ENCODE measurements around the gene PCSK2.

PCSK2 gene

DNA sequence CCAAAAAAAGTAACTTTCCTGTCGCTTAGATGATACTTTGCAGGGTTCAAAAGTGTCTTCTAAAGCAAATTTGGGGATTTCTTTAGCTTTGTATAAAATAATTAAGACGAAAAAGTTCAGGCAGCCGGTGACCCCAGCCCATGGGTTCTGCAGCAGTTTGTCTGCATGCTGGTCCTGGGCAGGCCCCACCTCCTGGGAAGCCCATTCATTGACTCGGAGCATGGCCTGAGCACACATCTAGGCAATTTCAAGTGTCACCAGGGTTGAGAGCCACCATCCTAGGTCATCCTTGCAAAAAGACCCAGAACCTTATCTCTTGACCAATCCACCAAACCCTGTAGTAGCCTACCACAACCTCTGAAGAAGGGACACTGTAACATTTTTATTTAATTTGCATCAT is 283.7 kb downstream of the PCSK2 start:
- no peak for DNase-seq

DNA sequence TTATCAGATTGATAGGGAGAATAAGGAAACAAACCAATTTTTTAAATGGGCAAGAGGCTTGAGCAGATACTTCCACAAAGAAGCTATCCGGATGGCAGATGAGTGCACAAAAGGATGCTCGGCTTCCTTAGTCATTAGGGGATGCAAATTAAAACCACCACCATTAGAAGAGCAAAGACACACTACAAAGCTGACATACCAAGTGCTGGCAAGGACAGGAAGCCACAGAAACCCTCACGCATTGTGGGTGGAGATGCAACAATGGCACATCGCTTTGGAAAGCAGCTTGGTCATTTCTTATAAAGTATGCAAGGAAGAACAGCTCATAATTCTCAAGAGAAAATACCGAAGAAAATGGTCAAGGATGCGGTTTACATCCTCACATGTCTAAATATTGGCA is 284.6 kb downstream of the PCSK2 start:
- no peak for DNase-seq

DNA sequence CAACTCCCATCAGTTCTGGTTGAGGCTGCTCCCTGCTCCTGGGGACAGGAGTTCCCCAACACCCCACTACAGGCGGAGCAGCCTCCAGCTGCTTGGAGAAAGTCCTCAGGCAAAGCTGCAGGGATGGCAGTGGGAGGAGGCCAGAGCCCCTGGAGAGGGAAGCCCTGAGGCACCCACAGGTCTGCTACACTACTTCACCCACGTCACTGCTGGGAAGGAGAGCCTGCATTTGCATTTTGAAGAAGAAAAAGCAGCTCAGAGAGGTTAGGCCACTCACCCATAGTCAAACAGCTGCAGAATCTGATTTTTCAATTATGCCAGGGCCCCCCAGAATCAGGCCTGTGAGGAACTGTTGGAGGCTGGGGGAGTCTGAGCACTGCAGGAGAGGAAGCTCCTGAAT is 287.1 kb downstream of the PCSK2 start:
- no peak for DNase-seq

DNA sequence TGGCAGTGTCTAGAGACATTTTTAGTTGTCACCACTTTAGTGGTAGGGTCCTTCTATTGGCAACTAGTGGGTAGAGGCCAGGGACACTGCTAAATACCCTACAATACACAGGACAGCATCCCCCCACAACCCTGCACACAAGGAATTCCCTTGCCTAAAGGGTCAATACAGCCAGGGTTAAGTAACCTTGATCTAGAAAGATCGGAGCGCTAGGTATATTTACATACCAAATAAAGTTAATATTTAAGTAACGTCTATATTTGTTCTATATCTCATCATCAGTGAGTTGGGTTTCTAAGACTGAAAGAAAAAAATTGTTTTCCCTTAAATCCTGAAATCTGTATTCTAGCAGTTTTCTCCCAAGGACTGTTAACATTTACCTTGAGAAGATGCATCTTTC is 288.2 kb downstream of the PCSK2 start:
- DNase-seq, result no peak

DNA sequence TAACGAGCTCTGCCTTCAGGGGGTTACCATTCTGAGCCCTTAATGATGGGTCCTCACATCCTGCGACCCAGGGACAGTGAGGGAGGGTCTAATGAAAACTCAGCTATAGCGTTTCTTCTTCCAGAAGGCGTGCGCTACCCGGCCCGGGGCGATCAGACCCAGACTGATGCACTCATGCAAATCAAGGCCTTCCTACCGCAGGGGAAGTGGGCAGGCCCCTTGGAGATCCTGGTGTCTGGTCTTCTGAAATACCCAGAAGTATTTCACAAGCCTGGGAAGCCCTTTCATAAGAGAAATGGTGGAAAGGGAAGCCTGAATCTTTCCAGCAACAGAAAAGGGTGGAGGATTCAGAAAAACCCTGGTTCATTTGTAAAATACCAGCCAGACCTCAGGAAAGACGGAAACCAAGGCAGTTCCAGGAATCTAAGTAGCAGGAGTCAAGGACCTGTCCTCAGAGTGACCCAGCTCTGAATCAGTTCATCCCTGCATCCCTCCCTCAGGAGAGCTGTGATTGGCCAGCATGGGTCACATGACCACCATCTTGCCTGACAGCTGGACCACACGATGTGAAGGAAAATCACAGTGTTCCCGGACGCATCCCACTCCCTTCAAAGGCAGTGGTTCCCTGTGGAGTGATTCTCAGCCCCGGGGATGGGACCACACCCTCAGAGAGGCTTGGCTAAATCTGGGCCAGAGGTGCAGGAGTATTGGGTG is 291.7 kb downstream of the PCSK2 start:
- DNase-seq, result no peak

DNA sequence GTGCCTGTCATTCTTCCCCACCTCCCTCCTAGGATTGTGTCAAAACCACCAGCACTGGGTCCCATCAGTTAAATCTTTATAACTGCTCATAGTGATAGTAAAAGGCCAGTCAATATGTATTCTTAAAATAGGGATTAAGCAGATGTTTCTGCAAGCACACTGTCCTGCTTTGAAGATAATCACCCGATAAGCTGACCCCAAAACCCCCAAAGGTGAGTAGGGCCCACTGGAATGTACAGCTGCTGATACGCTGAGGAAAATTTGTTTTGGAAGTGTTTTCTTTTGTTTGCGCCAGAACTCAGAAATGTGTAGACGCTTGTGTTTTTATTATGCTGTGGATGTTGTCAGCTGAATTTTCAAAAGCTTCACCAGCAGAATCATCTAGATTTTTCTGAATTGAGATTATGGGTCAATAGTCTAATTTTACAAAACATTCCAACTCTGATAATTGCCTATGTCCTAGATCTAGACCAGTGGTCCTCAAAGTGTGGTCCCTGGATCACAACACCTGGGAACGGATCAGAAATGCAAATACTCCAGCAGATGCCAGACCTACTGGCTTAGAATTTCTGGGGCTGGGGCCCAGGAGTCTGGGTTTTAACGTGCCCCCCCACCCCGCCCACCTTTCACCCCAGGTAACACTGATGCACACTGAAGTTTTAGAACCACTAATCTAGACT is 292.9 kb downstream of the PCSK2 start:
- DNase-seq, result no peak

DNA sequence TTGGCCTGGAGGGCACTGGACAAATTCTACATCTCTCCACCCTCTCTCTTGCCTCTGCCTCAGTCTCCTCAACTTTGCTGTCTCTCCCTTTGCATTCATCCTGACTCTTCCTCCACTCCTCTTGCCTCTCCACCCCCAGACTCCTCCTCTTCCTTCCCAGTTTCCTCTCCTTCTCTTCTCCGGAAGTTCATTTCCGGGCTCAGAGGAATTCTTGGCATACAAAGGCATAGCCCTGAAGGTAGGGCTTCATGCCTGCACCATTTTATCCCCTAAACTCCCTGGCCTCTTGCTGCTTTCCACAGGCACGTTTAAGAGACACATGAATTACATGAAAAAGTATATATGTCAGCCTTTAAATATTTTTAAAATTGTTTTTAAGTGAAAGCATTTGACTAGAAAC is 293.7 kb downstream of the PCSK2 start:
- no peak for DNase-seq

DNA sequence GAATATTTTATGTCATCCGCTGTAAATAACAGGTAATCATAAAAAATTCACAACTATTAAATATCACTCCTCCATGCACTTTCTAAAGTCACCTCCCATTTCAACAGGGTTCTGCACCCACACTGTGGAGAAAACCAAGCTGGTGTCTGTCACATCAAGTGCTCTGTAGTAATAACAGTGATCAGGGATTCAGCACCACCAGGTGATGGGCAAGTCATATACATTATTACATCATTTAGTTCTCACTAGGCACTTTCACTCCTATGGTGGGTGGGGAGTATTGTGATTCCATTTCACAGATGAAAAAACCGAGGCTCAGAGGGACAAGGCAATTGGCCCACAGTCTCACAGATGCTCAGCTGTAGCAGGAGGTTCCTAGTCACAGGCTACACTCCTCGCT is 295.7 kb downstream of the PCSK2 start:
- DNase-seq, result no peak

DNA sequence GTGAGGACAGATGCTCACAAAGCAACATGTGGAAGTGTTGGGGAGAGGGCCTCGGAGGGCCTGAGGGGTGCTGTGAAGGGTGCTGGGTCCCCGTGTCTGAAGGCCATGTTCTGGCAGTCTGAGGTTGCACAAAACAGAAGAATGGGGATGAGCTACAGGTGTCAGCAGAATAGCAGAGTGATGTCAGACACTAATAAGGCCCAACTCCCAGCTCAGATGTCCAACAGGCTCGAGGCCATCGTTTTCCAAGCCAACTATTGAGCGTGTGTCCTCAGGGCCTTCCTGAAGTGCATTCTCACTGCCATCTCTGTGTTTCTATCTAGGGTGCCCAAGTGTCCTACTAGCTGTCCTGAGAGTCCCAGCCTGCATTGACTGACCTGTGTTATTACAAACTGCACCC is 296.5 kb downstream of the PCSK2 start:
- no peak for DNase-seq

DNA sequence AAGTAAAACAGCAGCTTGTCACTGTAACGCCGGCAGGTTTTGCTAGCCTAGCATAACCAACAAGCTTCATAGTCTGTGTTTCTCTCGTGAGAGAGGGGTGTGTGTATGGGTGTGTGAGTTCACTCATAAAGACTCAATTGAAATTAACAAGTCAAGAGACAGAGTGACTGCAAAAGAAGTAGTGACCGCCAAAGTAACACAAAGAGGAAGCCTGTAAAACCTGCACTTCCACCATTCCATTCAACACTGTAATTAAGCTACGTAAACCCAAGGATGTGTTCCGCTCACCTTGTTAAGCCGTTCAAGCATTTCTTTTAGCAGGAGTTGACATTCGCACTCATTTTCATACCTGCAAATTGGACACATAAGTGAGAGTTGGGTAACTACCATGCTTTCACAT is 297.7 kb downstream of the PCSK2 start:
- no peak for DNase-seq

DNA sequence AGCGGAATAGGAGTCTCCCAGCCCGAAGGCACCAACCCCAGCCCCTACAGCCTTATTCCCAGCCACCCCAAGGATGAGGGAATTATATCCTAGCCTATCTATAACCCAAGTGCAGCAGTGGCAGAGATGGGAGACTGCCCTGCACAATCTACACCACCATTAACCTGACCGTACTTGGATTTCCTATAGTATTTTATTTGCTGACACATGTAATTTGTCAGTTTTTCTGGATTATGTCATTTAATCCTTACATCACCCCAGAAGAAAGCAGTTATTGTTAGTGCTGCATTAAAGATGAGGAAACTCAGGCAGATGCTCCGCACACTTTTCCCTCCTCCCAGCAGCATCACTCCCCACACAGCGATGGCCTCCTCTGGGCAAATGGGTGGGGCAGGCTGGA is 298.3 kb downstream of the PCSK2 start:
- no peak for DNase-seq

DNA sequence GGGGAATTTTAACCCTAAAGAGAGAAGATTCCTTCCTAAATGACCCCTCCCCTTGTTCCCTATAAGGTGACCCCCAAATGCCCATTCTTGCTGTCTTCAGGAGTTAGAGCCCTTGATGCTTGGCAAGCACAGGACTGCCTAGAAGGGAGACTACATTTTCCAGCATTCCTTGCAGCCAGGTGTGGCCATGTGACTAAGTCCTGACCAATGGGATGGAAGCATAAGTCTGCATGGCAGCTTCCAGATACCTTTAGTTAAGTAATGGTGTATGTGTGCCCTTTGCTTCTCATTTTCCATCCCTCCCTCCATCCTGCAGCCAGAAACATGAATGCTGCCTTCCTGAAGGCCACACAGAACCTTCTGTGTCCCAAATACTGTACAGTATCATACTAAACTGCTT is 298.8 kb downstream of the PCSK2 start:
- DNase-seq, result no peak

DNA sequence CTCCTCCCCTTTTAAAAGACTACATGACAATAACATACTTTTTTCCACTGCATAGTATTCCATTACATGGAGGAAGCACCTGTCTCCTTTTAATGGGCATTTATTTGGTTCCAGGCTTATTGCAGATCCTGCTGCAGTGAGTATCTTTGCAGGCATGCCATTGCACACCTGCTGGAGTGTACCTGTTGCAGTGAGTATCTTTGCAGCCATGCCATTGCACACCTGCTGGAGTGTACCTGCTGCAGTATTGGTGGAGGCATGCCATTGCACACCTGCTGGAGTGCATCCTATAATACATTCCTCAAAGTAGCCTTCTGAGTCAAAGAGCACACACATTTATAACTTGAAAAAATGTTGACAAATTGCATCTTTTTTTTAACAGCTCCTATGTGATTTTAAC is 302.7 kb downstream of the PCSK2 start:
- DNase-seq, result no peak

DNA sequence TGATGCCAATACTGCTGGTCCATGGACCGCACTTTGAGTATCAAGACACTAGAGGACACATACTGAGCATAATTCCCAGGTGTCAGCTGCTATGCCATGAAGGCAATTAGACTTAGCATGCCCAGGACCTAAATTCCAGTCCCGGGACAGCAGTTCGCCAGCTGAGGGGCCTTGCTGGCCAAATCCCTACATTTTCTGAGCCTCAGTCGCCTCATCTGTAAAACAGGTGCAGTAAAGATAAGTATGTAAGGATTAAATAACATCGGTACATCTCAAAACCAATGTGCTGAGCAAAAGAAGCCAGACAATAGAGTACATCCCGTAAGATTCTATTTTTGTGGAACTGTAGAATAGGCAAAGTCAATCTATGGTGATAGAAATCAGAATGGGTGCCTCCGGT is 303.3 kb downstream of the PCSK2 start:
- no peak for DNase-seq

DNA sequence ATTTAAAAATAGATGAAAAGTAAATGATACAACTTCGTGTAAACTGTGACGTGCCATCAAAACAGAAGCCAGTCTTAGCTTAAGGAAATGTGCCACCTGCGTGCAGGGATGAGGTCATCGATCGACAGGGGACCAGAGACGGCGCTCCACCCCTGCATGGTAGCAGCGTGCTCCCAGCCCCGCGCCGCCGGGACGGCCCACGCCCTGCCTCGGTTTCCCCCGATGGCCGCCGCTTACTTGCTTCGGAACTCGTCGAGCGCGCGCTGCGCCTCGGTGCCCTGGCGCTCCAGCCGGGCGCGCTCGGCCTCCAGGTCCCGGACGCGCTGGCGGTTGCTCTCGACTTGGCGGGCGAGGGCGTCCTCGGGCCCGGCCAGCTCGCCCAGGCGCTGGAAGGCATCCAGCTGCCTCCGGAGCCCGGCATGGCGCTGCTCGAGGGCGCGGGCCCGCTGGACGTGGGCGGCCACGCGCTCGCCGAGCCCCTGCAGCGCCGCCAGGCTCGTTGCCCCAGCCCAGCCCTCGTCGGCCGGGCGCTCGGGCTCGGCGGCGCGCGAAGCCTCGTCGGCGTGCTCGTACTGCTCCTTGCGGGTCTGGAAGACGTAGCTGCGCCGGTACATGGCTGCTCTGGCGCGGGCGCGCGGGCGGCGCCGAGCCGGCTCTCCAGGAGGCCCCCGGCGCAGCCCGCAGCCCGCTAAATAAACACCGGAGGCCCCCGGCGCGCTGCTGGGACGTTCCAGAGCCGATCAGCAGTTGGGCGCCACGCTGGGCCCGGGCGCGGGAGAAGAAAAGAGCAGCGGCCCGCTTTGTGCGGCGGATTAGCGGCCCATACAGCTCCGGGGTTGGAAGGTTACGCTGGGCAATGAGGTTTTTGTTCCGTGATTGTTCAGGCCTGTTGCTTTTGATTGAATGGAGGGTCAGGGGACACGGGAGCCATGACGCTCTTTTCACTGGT is 304.1 kb downstream of the PCSK2 start, which contains the start of gene BFSP1:
BFSP1 (minus strand) TSS at position 664 of the 949 bp plus-strand sequence; CDS start at position 614, 50 bp downstream.
- peak; percentile 44 for DNase-seq

DNA sequence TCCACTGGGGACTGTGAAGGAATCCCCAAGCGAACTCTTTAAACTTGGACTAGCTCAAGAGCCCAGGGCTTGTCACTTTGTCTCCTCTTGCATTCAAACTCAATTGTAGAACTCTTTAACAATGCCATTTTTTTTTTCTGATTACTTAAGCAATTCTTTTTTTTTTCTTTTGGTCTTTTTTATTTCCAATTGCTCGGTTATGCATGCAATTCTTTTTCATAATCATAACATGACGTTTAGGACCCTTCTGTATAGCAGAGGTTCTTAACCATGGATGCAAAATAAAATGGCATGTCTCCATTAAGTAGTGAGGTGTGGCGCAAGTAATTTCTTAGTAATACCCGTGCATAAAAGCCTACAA is 304.8 kb downstream of the PCSK2 start:
- DNase-seq, result no peak

DNA sequence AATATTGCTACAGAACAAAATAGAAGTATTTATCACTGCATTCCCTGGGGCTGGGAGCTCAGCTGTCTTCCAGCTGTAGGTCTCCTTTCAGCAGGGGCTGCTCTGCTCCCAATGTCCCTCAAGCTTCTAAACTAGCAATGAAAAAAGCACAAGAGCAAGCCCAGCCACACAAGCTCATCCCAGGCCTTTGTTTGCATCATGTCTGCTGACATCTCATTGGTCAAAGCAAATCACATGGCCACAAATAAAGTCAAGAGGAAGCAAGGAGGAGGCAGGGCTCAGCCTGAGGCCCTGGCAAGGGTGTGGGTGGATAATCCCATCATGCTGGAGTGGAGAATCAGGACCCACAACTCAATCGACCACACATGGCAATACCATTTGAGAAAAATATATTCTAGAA is 306.6 kb downstream of the PCSK2 start:
- DNase-seq, result no peak

DNA sequence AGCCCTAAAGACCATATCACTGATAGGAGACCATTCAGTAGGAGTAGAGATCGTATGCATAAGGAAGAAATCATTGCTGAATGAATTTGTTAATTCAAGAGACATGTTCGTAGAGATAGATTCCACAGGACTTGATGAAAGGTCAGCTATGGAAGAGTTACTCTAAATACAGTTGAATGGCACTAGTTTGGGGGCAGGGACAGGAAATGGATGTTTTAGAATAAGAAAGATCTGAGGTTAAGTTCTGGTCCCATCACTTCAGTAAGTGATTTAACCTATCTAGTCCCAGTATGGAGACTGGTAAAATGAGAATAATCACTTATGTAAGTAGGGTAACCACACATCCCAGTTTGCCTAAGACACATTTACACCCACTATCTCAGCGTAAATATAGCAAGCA is 307.2 kb downstream of the PCSK2 start:
- DNase-seq, result no peak

All from KG1 (cell line).